Measurements from ENCODE around the gene FAM168A.

FAM168A gene

DNA sequence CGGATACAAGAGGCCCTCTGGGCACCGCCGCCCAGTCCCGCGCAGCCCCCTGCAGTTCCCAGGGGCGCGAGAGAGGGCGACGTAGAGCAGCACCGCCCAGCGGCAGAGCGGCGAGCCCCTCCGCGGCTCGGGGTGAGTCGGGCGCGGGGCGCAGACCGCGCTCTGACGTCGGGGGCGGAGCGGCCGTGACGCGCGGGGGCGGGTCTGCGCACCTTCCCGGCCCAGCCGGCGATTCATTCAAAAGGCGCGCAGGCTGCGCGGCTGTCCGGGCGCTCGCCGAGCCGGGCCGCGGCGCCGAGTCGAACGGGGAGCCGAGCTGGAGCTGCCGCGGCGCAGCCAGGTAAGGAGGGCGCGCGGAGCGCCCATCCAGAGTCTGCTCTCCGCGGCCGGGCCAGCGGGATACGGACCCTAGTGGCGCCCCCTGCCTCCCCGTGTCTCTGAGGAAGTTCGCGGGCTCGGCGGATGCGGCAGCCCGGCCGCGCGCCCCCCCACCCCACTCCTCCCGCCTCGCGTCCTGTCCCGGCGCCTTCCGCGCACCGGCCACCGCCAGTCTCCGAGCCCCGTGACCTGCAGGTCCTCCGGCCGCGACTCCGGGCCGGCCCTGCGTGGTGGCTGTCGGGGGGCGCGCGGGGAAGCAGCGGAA lies 221.6 kb downstream of the FAM168A start, which contains the start of gene RELT:
RELT (plus strand) TSS at position 240 of the 643 bp plus-strand sequence. CDS start 12,738 bp downstream, outside the sequence.
- Mint-ChIP-seq H3K27me3 (ENCODE audit: low read depth) (no peaks in the 10 kb centered on the region), H3K9me3 (no peaks in the 10 kb centered on the region), H3K36me3 (ENCODE audit: low read depth) (peaks cover 6% of the 10 kb centered on the region), H3K4me1 (ENCODE audit: low read depth) (peaks cover 29% of the 10 kb centered on the region), H3K4me3 (peak within 1 kb of the TSS; percentile 100), H3K27ac (peak within 1 kb of the TSS; percentile 100)
- peak; percentile 95 for DNase-seq (ENCODE audit: low spot score)

- H3K9me3 Mint-ChIP-seq, result no peaks in the 10 kb centered on the region
- peak overlapping the region; percentile 87 for H3K27ac Mint-ChIP-seq
- H3K36me3 Mint-ChIP-seq (ENCODE audit: low read depth), result peaks cover 6% of the 10 kb centered on the region
- H3K4me1 Mint-ChIP-seq (ENCODE audit: low read depth), result peaks cover 26% of the 10 kb centered on the region
- peak overlapping the region; percentile 65 for H3K4me3 Mint-ChIP-seq
- no peak for DNase-seq (ENCODE audit: low spot score)
- H3K27me3 Mint-ChIP-seq (ENCODE audit: low read depth), result no peaks in the 10 kb centered on the region
Observed at GRCh38 chr11:73375830-73376159, 222.1 kb downstream of the FAM168A start.

DNA sequence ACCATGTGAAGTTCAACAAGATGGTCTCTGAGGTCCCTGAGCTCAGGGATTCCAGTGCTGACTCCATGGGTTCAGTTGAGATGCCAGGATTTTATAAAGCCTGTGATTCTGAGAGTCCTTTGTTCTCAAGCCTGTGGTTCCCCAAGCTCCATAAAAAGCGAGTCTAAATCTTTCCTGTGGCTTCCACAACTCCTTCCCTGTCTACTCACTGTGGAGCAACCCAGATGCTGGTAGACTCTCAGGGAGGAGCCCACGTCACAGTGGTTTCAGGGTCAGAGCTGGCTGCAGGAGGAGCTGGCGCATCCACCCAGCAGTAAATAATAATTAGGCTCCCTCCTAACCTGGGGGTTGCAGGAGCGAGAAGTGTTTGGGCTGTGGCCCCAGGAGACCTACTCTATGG lies 223.8 kb downstream of the FAM168A start:
- Mint-ChIP-seq H3K27ac (no peak overlapping the region), H3K4me3 (no peak overlapping the region), H3K36me3 (ENCODE audit: low read depth) (peaks cover 6% of the 10 kb centered on the region), H3K4me1 (ENCODE audit: low read depth) (peaks cover 26% of the 10 kb centered on the region), H3K27me3 (ENCODE audit: low read depth) (no peaks in the 10 kb centered on the region), H3K9me3 (no peaks in the 10 kb centered on the region)
- no peak for DNase-seq (ENCODE audit: low spot score)

GRCh38 chr11:73372375-73372993 lies 225.4 kb downstream of the FAM168A start:
- H3K27me3 Mint-ChIP-seq (ENCODE audit: low read depth), result no peaks in the 10 kb centered on the region
- peaks cover 14% of the 10 kb centered on the region for H3K4me1 Mint-ChIP-seq (ENCODE audit: low read depth)
- no peaks in the 10 kb centered on the region for H3K9me3 Mint-ChIP-seq
- peaks cover 4% of the 10 kb centered on the region for H3K36me3 Mint-ChIP-seq (ENCODE audit: low read depth)
- no peak for DNase-seq (ENCODE audit: low spot score)
- no peak overlapping the region for H3K27ac Mint-ChIP-seq
- no peak overlapping the region for H3K4me3 Mint-ChIP-seq

- no peaks in the 10 kb centered on the region for H3K27me3 Mint-ChIP-seq (ENCODE audit: low read depth)
- H3K36me3 Mint-ChIP-seq (ENCODE audit: low read depth), result peaks cover 5% of the 10 kb centered on the region
- H3K4me1 Mint-ChIP-seq (ENCODE audit: low read depth), result peaks cover 15% of the 10 kb centered on the region
- DNase-seq (ENCODE audit: low spot score), result peak; percentile 24
- no peak overlapping the region for H3K4me3 Mint-ChIP-seq
- peak overlapping the region; percentile 85 for H3K27ac Mint-ChIP-seq
- no peaks in the 10 kb centered on the region for H3K9me3 Mint-ChIP-seq
Observed at GRCh38 chr11:73367482-73368024, 230.4 kb downstream of the FAM168A start.

- H3K9me3 Mint-ChIP-seq, result no peaks in the 10 kb centered on the region
- H3K27me3 Mint-ChIP-seq (ENCODE audit: low read depth), result no peaks in the 10 kb centered on the region
- peaks cover 15% of the 10 kb centered on the region for H3K4me1 Mint-ChIP-seq (ENCODE audit: low read depth)
- H3K27ac Mint-ChIP-seq, result peak overlapping the region; percentile 85
- no peak overlapping the region for H3K4me3 Mint-ChIP-seq
- H3K36me3 Mint-ChIP-seq (ENCODE audit: low read depth), result peaks cover 5% of the 10 kb centered on the region
- DNase-seq (ENCODE audit: low spot score), result no peak
Observed at GRCh38 chr11:73366953-73367352, 231.0 kb downstream of the FAM168A start.

DNA sequence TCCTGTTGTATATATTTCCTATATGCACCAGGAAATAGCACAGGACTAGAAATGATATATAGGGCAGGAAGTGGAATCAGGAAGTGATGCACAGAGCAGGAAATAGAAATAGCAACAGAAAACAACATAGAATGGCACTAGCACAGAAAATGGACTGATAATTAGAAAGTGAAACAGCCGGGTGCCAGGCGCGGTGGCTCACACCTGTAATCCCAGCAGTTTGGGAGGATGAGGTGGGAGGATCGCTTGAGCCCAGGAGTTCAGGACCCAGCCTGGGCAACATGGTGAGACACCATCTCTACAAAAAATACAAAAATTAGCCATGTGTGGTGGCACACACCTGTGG lies 231.7 kb downstream of the FAM168A start:
- Mint-ChIP-seq H3K36me3 (ENCODE audit: low read depth) (peaks cover 5% of the 10 kb centered on the region), H3K27me3 (ENCODE audit: low read depth) (no peaks in the 10 kb centered on the region), H3K27ac (peak overlapping the region; percentile 85), H3K9me3 (no peaks in the 10 kb centered on the region), H3K4me1 (ENCODE audit: low read depth) (peaks cover 15% of the 10 kb centered on the region), H3K4me3 (peak overlapping the region; percentile 48)
- no peak for DNase-seq (ENCODE audit: low spot score)

GRCh38 chr11:73365352-73366264 lies 232.3 kb downstream of the FAM168A start:
- Mint-ChIP-seq H3K27ac (peak overlapping the region; percentile 85), H3K9me3 (no peaks in the 10 kb centered on the region), H3K4me3 (peak overlapping the region; percentile 48), H3K36me3 (ENCODE audit: low read depth) (peaks cover 5% of the 10 kb centered on the region), H3K4me1 (ENCODE audit: low read depth) (peaks cover 15% of the 10 kb centered on the region), H3K27me3 (ENCODE audit: low read depth) (no peaks in the 10 kb centered on the region)
- DNase-seq (ENCODE audit: low spot score), result no peak

GRCh38 chr11:73363147-73363546 lies 234.8 kb downstream of the FAM168A start:
- Mint-ChIP-seq H3K27ac (no peak overlapping the region), H3K4me3 (no peak overlapping the region), H3K9me3 (no peaks in the 10 kb centered on the region), H3K36me3 (ENCODE audit: low read depth) (peaks cover 5% of the 10 kb centered on the region), H3K27me3 (ENCODE audit: low read depth) (no peaks in the 10 kb centered on the region), H3K4me1 (ENCODE audit: low read depth) (peaks cover 15% of the 10 kb centered on the region)
- DNase-seq (ENCODE audit: low spot score), result no peak

DNA sequence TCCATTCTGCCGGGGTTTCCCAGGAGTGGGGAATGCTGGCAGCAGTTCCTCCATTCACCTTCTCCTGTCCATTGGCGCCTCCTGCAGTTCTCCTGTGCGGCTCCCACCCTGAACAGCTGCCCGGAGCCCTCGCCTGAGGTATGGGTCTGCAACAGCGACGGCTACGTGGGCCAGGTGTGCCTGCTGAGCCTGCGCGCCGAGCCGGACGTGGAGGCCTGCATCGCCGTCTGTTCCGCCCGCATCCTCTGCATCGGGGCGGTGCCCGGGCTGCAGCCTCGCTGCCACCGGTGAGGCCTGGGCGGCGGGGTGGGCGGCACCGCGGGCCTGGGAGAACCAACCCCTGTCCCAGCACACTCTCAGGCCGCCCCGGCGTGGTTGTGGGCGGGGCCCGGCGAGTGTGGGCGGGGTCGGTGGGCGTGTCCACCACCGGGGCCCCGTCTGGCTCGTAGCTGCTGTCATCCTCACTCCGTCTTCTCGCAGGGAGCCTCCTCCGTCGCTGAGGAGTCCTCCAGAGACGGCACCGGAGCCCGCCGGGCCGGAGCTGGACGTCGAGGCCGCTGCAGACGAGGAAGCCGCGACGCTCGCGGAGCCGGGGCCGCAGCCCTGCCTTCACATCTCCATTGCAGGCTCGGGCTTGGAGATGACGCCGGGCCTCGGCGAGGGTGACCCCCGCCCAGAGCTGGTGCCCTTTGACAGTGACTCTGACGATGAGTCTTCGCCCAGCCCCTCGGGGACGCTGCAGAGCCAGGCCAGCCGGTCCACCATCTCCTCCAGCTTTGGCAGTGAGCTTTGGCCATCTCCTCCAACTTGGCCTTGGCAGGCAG lies 235.7 kb downstream of the FAM168A start:
- Mint-ChIP-seq H3K27ac (no peak overlapping the region), H3K4me1 (ENCODE audit: low read depth) (peaks cover 13% of the 10 kb centered on the region), H3K27me3 (ENCODE audit: low read depth) (no peaks in the 10 kb centered on the region), H3K4me3 (no peak overlapping the region), H3K9me3 (no peaks in the 10 kb centered on the region), H3K36me3 (ENCODE audit: low read depth) (peaks cover 5% of the 10 kb centered on the region)
- DNase-seq (ENCODE audit: low spot score), result no peak

- Mint-ChIP-seq H3K27me3 (ENCODE audit: low read depth) (no peaks in the 10 kb centered on the region), H3K9me3 (no peaks in the 10 kb centered on the region), H3K4me3 (no peak overlapping the region), H3K27ac (no peak overlapping the region), H3K4me1 (ENCODE audit: low read depth) (peaks cover 2% of the 10 kb centered on the region), H3K36me3 (ENCODE audit: low read depth) (no peaks in the 10 kb centered on the region)
- no peak for DNase-seq (ENCODE audit: low spot score)
Observed at GRCh38 chr11:73360743-73361369, 237.1 kb downstream of the FAM168A start.

- no peak for DNase-seq (ENCODE audit: low spot score)
- no peaks in the 10 kb centered on the region for H3K4me1 Mint-ChIP-seq (ENCODE audit: low read depth)
- no peaks in the 10 kb centered on the region for H3K36me3 Mint-ChIP-seq (ENCODE audit: low read depth)
- no peaks in the 10 kb centered on the region for H3K27me3 Mint-ChIP-seq (ENCODE audit: low read depth)
- no peak overlapping the region for H3K27ac Mint-ChIP-seq
- H3K9me3 Mint-ChIP-seq, result no peaks in the 10 kb centered on the region
- H3K4me3 Mint-ChIP-seq, result no peak overlapping the region
Observed at GRCh38 chr11:73359930-73360742, 237.8 kb downstream of the FAM168A start.
